K562 (cell line): ENCODE measurements around the gene ALDOB. TPM values are rescaled to one million over a fixed set of nuclear protein-coding genes. Genes with fewer than 3 reads are reported as not detected.

Experiments used
- ASH1L ChIP-seq: fragments of 450-650 bp; IDR thresholded peaks from 2 replicates; pipeline ENCODE4 v1.6.1; 2018; ENCODE audit warnings: borderline replicate concordance, mild to moderate bottlenecking, low read depth; ENCODE audit not compliant: partially characterized antibody
- MAFK ChIP-seq: IDR thresholded peaks from 2 replicates; pipeline ENCODE4 v1.6.1; 2011; ENCODE audit warnings: low read length, improper control_type of control experiment
- TCF3 ChIP-seq: sonication (generic); formaldehyde crosslinking; IDR thresholded peaks from 2 replicates; pipeline ENCODE4 v1.4.0; 2020; ENCODE audit warnings: mild to moderate bottlenecking, missing genetic modification reagents
- polyA plus RNA-seq, 8 experiments: library from polyadenylated mRNA; depleted of rRNA in 4 of 8; stranded (reverse) in 5 of 8; unstranded in 3 of 8; fragments of >200 nt; fragmentation: Nextera tagmentation in 2 of 8; fragmentation: Illumina TruSeq in 1 of 8; extraction: Ambion mirVana in 2 of 8; extraction: Trizol in 1 of 8; gene quantifications; 2 replicates each; pipeline versions ENCODE4 v1.2.1 to v1.2.3, GENCODE V29; 2011 to 2014; ENCODE audit warnings: inconsistent platforms in 1 of 8, missing spikeins in 1 of 8
- total RNA-seq, 7 experiments: library from RNA; depleted of rRNA in 6 of 7; stranded (reverse); fragments of >200 nt in 6 of 7; fragmentation: Illumina TruSeq in 2 of 7; extraction: Trizol in 2 of 7; gene quantifications; 2 replicates each; pipeline versions ENCODE4 v1.2.1 to v1.2.3, GENCODE V29; 2011 to 2021; ENCODE audit warnings: low replicate concordance in 1 of 7
- TF ChIP-seq, protein P1 (sequence below): fragments of 450-650 bp; IDR thresholded peaks from 2 replicates; pipeline ENCODE4 v1.6.1; 2016; ENCODE audit warnings: mild to moderate bottlenecking, moderate library complexity
- TF ChIP-seq, protein P2 (sequence below), 2 experiments: fragments of 450-650 bp in 1 of 2; sonication (generic) in 1 of 2; formaldehyde crosslinking in 1 of 2; IDR thresholded peaks in 1 of 2; conservative IDR thresholded peaks in 1 of 2; 2 replicates each; pipeline versions ENCODE4 v1.6.1 to v1.8.1; 2016 to 2023; ENCODE audit warnings: mild to moderate bottlenecking in 2 of 2, moderate library complexity in 2 of 2, inconsistent platforms in 1 of 2, missing genetic modification reagents in 1 of 2
- TF ChIP-seq, protein P3 (sequence below): fragments of 450-650 bp; IDR thresholded peaks from 2 replicates; pipeline ENCODE4 v1.6.1; 2016; ENCODE audit warnings: low read depth

The ALDOB gene
- total and polyA plus RNA-seq, 9 of the 15 experiments (the other 6 are each of a cell fraction or from before 2014, with no cell fraction given): 0.80 TPM; not detected in 8

DNA sequence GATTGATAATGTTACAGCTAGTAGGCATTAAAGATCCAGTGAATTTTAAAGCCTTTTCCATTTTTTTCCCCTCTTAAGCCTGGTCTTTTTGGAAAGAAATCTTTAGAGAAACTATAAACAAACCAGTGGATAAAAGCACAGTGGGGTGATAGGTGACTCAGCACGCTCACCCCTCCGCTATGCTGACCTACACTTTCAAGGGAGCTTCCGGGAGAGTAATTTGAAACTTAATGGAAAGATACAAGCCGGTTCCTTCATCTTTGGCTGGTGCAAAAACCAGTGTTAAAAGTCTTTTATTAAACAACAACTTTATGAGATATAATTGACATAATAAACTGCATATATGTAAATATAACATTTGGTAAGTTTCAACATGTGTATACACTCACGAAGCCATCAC lies 27.0 kb upstream of the ALDOB start (continued):
- TF ChIP-seq, protein P1, sequence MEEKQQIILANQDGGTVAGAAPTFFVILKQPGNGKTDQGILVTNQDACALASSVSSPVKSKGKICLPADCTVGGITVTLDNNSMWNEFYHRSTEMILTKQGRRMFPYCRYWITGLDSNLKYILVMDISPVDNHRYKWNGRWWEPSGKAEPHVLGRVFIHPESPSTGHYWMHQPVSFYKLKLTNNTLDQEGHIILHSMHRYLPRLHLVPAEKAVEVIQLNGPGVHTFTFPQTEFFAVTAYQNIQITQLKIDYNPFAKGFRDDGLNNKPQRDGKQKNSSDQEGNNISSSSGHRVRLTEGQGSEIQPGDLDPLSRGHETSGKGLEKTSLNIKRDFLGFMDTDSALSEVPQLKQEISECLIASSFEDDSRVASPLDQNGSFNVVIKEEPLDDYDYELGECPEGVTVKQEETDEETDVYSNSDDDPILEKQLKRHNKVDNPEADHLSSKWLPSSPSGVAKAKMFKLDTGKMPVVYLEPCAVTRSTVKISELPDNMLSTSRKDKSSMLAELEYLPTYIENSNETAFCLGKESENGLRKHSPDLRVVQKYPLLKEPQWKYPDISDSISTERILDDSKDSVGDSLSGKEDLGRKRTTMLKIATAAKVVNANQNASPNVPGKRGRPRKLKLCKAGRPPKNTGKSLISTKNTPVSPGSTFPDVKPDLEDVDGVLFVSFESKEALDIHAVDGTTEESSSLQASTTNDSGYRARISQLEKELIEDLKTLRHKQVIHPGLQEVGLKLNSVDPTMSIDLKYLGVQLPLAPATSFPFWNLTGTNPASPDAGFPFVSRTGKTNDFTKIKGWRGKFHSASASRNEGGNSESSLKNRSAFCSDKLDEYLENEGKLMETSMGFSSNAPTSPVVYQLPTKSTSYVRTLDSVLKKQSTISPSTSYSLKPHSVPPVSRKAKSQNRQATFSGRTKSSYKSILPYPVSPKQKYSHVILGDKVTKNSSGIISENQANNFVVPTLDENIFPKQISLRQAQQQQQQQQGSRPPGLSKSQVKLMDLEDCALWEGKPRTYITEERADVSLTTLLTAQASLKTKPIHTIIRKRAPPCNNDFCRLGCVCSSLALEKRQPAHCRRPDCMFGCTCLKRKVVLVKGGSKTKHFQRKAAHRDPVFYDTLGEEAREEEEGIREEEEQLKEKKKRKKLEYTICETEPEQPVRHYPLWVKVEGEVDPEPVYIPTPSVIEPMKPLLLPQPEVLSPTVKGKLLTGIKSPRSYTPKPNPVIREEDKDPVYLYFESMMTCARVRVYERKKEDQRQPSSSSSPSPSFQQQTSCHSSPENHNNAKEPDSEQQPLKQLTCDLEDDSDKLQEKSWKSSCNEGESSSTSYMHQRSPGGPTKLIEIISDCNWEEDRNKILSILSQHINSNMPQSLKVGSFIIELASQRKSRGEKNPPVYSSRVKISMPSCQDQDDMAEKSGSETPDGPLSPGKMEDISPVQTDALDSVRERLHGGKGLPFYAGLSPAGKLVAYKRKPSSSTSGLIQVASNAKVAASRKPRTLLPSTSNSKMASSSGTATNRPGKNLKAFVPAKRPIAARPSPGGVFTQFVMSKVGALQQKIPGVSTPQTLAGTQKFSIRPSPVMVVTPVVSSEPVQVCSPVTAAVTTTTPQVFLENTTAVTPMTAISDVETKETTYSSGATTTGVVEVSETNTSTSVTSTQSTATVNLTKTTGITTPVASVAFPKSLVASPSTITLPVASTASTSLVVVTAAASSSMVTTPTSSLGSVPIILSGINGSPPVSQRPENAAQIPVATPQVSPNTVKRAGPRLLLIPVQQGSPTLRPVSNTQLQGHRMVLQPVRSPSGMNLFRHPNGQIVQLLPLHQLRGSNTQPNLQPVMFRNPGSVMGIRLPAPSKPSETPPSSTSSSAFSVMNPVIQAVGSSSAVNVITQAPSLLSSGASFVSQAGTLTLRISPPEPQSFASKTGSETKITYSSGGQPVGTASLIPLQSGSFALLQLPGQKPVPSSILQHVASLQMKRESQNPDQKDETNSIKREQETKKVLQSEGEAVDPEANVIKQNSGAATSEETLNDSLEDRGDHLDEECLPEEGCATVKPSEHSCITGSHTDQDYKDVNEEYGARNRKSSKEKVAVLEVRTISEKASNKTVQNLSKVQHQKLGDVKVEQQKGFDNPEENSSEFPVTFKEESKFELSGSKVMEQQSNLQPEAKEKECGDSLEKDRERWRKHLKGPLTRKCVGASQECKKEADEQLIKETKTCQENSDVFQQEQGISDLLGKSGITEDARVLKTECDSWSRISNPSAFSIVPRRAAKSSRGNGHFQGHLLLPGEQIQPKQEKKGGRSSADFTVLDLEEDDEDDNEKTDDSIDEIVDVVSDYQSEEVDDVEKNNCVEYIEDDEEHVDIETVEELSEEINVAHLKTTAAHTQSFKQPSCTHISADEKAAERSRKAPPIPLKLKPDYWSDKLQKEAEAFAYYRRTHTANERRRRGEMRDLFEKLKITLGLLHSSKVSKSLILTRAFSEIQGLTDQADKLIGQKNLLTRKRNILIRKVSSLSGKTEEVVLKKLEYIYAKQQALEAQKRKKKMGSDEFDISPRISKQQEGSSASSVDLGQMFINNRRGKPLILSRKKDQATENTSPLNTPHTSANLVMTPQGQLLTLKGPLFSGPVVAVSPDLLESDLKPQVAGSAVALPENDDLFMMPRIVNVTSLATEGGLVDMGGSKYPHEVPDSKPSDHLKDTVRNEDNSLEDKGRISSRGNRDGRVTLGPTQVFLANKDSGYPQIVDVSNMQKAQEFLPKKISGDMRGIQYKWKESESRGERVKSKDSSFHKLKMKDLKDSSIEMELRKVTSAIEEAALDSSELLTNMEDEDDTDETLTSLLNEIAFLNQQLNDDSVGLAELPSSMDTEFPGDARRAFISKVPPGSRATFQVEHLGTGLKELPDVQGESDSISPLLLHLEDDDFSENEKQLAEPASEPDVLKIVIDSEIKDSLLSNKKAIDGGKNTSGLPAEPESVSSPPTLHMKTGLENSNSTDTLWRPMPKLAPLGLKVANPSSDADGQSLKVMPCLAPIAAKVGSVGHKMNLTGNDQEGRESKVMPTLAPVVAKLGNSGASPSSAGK: no peak
- TF ChIP-seq, protein P2, sequence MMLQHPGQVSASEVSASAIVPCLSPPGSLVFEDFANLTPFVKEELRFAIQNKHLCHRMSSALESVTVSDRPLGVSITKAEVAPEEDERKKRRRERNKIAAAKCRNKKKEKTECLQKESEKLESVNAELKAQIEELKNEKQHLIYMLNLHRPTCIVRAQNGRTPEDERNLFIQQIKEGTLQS (IDR thresholded peaks at IDR 0.05): peak; percentile 30; the same call in 1 of the 2 replicates
- TF ChIP-seq, protein P2 (CRISPR knock-in tag; conservative IDR thresholded peaks at IDR 0.05): no peak
- no peak for TF ChIP-seq TCF3
- TF ChIP-seq, protein P3, sequence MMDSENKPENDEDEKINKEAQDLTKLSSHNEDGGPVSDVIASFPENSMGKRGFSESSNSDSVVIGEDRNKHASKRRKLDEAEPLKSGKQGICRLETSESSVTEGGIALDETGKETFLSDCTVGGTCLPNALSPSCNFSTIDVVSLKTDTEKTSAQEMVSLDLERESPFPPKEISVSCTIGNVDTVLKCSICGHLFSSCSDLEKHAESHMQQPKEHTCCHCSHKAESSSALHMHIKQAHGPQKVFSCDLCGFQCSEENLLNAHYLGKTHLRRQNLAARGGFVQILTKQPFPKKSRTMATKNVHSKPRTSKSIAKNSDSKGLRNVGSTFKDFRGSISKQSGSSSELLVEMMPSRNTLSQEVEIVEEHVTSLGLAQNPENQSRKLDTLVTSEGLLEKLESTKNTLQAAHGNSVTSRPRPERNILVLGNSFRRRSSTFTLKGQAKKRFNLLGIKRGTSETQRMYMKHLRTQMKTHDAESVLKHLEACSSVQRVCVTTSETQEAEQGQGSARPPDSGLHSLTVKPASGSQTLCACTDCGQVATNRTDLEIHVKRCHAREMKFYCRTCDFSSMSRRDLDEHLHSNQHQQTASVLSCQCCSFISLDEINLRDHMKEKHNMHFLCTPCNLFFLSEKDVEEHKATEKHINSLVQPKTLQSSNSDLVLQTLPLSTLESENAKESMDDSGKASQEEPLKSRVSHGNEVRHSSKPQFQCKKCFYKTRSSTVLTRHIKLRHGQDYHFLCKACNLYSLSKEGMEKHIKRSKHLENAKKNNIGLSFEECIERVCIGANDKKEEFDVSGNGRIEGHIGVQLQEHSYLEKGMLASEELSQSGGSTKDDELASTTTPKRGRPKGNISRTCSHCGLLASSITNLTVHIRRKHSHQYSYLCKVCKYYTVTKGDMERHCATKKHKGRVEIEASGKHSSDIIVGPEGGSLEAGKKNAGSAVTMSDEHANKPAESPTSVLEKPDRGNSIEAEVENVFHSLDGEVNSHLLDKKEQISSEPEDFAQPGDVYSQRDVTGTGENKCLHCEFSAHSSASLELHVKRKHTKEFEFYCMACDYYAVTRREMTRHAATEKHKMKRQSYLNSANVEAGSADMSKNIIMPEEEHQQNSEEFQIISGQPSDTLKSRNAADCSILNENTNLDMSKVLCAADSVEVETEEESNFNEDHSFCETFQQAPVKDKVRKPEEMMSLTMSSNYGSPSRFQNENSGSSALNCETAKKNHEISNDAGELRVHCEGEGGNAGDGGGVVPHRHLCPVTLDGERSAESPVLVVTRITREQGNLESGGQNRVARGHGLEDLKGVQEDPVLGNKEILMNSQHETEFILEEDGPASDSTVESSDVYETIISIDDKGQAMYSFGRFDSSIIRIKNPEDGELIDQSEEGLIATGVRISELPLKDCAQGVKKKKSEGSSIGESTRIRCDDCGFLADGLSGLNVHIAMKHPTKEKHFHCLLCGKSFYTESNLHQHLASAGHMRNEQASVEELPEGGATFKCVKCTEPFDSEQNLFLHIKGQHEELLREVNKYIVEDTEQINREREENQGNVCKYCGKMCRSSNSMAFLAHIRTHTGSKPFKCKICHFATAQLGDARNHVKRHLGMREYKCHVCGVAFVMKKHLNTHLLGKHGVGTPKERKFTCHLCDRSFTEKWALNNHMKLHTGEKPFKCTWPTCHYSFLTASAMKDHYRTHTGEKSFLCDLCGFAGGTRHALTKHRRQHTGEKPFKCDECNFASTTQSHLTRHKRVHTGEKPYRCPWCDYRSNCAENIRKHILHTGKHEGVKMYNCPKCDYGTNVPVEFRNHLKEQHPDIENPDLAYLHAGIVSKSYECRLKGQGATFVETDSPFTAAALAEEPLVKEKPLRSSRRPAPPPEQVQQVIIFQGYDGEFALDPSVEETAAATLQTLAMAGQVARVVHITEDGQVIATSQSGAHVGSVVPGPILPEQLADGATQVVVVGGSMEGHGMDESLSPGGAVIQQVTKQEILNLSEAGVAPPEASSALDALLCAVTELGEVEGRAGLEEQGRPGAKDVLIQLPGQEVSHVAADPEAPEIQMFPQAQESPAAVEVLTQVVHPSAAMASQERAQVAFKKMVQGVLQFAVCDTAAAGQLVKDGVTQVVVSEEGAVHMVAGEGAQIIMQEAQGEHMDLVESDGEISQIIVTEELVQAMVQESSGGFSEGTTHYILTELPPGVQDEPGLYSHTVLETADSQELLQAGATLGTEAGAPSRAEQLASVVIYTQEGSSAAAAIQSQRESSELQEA: no peak
- TF ChIP-seq MAFK: peak; percentile 84
- TF ChIP-seq ASH1L: no peak
